Caco-2 (cell line): ENCODE data around the gene LRP1B. TPM values are rescaled to one million over a fixed set of nuclear protein-coding genes. Genes with fewer than 3 reads are reported as not detected.

ENCODE experiments used
- BruUV-seq: library from RNA; stranded (reverse); fragments of 400-500 nt; replicated peaks from 2 replicates; lab custom pipeline; 2021; lab: Mats Ljungman, UMichigan
- CTCF ChIA-PET: fragments of 300-600 bp; sonication (Branson Sonifier 250); formaldehyde crosslinking; loops from one replicate; lab custom pipeline; 2022; ENCODE audit warnings: antibody characterized with exemption; lab: Charles Lee
- POLR2A ChIA-PET: fragments of 300-600 bp; sonication (Branson Sonifier 250); formaldehyde crosslinking; loops from one replicate; lab custom pipeline; 2022; ENCODE audit warnings: antibody characterized with exemption; lab: Charles Lee
- DNase-seq, 2 experiments: peaks; one replicate each; pipeline versions ENCODE4 v3.0.0 to v3.0.0-alpha.2; 2020 to 2022
- H3K27me3 ChIP-seq: replicated peaks from 2 replicates; pipeline ENCODE4 v1.6.0; 2011; ENCODE audit warnings: low read length; ENCODE audit not compliant: control insufficient read depth, insufficient read depth
- H3K36me3 ChIP-seq: 2 replicates; pipeline ENCODE4 v1.5.1; 2011; ENCODE audit warnings: low read length; ENCODE audit not compliant: control insufficient read depth, insufficient read depth
- H3K4me1 ChIP-seq: fragments of 250-450 bp; sonication (Bioruptor Pico); 2 replicates; pipeline ENCODE4 v1.5.1; 2020; ENCODE audit warnings: mild to moderate bottlenecking
- H3K4me3 ChIP-seq: 2 replicates; pipeline ENCODE4 v1.5.1; 2011; ENCODE audit warnings: low read depth, mild to moderate bottlenecking, control low read depth, low read length
- H3K9me3 ChIP-seq: fragments of 250-450 bp; sonication (Bioruptor Pico); 2 replicates; pipeline ENCODE4 v1.5.1; 2020; ENCODE audit warnings: mild to moderate bottlenecking, moderate library complexity
- H3K27ac Mint-ChIP-seq: one replicate; pipeline ENCODE4 v1.8.0; 2022; ENCODE audit warnings: mixed read lengths; ENCODE audit not compliant: unreplicated experiment
- H3K27me3 Mint-ChIP-seq: one replicate; pipeline ENCODE4 v1.8.0; 2022; ENCODE audit warnings: mixed read lengths; ENCODE audit not compliant: insufficient read depth, unreplicated experiment
- H3K36me3 Mint-ChIP-seq: one replicate; pipeline ENCODE4 v1.8.0; 2022; ENCODE audit warnings: mild to moderate bottlenecking, mixed read lengths; ENCODE audit not compliant: insufficient read depth, unreplicated experiment
- H3K4me1 Mint-ChIP-seq: one replicate; pipeline ENCODE4 v1.8.0; 2022; ENCODE audit warnings: low read depth, mixed read lengths; ENCODE audit not compliant: unreplicated experiment
- H3K4me3 Mint-ChIP-seq: one replicate; pipeline ENCODE4 v1.8.0; 2022; ENCODE audit warnings: mild to moderate bottlenecking, moderate library complexity, mixed read lengths; ENCODE audit not compliant: unreplicated experiment
- H3K9me3 Mint-ChIP-seq: one replicate; pipeline ENCODE4 v1.8.0; 2022; ENCODE audit warnings: mixed read lengths; ENCODE audit not compliant: unreplicated experiment
- CTCF ChIP-seq, 2 experiments: fragments of 200-600 bp in 1 of 2; IDR thresholded peaks; 1 replicate in 1 of 2; 2 replicates in 1 of 2; pipeline versions ENCODE4 v1.5.1 to v1.8.0; 2011 to 2022; ENCODE audit warnings: antibody characterized with exemption in 1 of 2, control low read depth in 1 of 2, inconsistent platforms in 1 of 2, low read depth in 1 of 2, low read length in 1 of 2, mild to moderate bottlenecking in 1 of 2, moderate library complexity in 1 of 2; ENCODE audit not compliant: insufficient read depth in 1 of 2, severe bottlenecking in 1 of 2, unreplicated experiment in 1 of 2
- intact Hi-C: fragments of 100-400 bp; cut with micrococcal nuclease; formaldehyde crosslinking; loops from one replicate; pipeline ENCODE4 v1.10.0; 2022; ENCODE audit not compliant: unreplicated experiment
- total RNA-seq: library from RNA; stranded (reverse); gene quantifications from 2 replicates; pipeline ENCODE4 v1.2.3, GENCODE V29; 2022

Gene LRP1B
- total RNA-seq, 1 experiment from 2014 or later, result not detected

GRCh38 chr2:140630557-140630956, 1500.3 kb downstream of the LRP1B start:
- Mint-ChIP-seq H3K9me3 (no peaks in the 10 kb centered on the region), H3K4me1 (no peaks in the 10 kb centered on the region), H3K36me3 (no peaks in the 10 kb centered on the region), H3K4me3 (no peak overlapping the region), H3K27me3 (peaks cover 2% of the 10 kb centered on the region), H3K27ac (no peak overlapping the region)
- Histone ChIP-seq H3K36me3 (no peaks in the 10 kb centered on the region), H3K27me3 (no peaks in the 10 kb centered on the region), H3K4me3 (no peak overlapping the region), H3K4me1 (no peaks in the 10 kb centered on the region), H3K9me3 (no peaks in the 10 kb centered on the region)
- BruUV-seq, result no TSS peak
- no peak for TF ChIP-seq CTCF (IDR thresholded peaks at IDR 0.05; ENCODE audit: insufficient read depth in 1 of 2, low read depth in 1 of 2, low read length in 1 of 2, severe bottlenecking in 1 of 2, unreplicated experiment in 1 of 2)
- CTCF ChIA-PET, result no interaction called here
- intact Hi-C loops, result no loop called here
- POLR2A ChIA-PET, result no interaction called here
- DNase-seq, result no peak

GRCh38 chr2:140627885-140628284, 1502.9 kb downstream of the LRP1B start:
- no peaks in the 10 kb centered on the region for H3K4me1 Mint-ChIP-seq
- Histone ChIP-seq H3K9me3 (no peaks in the 10 kb centered on the region), H3K4me3 (no peak overlapping the region), H3K4me1 (no peaks in the 10 kb centered on the region), H3K27me3 (no peaks in the 10 kb centered on the region), H3K36me3 (no peaks in the 10 kb centered on the region)
- H3K27ac Mint-ChIP-seq, result no peak overlapping the region
- POLR2A ChIA-PET, result no interaction called here
- intact Hi-C loops, result no loop called here
- H3K9me3 Mint-ChIP-seq, result no peaks in the 10 kb centered on the region
- BruUV-seq, result no TSS peak
- H3K36me3 Mint-ChIP-seq, result no peaks in the 10 kb centered on the region
- DNase-seq, result no peak
- TF ChIP-seq CTCF (IDR thresholded peaks at IDR 0.05; ENCODE audit: insufficient read depth in 1 of 2, low read depth in 1 of 2, low read length in 1 of 2, severe bottlenecking in 1 of 2, unreplicated experiment in 1 of 2), result no peak
- H3K27me3 Mint-ChIP-seq, result peaks cover 2% of the 10 kb centered on the region
- H3K4me3 Mint-ChIP-seq, result no peak overlapping the region
- CTCF ChIA-PET, result no interaction called here

- Mint-ChIP-seq H3K36me3 (no peaks in the 10 kb centered on the region), H3K27me3 (peaks cover 2% of the 10 kb centered on the region), H3K9me3 (no peaks in the 10 kb centered on the region), H3K4me1 (no peaks in the 10 kb centered on the region), H3K27ac (no peak overlapping the region), H3K4me3 (no peak overlapping the region)
- no peak for TF ChIP-seq CTCF (IDR thresholded peaks at IDR 0.05; ENCODE audit: insufficient read depth in 1 of 2, low read depth in 1 of 2, low read length in 1 of 2, severe bottlenecking in 1 of 2, unreplicated experiment in 1 of 2)
- POLR2A ChIA-PET, result no interaction called here
- no peak overlapping the region for H3K4me3 ChIP-seq
- no peaks in the 10 kb centered on the region for H3K4me1 ChIP-seq
- H3K9me3 ChIP-seq, result no peaks in the 10 kb centered on the region
- intact Hi-C loops, result no loop called here
- no peak for DNase-seq
- no peaks in the 10 kb centered on the region for H3K36me3 ChIP-seq
- CTCF ChIA-PET, result no interaction called here
- H3K27me3 ChIP-seq, result no peaks in the 10 kb centered on the region
- BruUV-seq, result no TSS peak
Measured at GRCh38 chr2:140627136-140627535, 1503.7 kb downstream of the LRP1B start.
